HepG2 (cell line): ENCODE results near the gene FSTL1. TPM values are rescaled to one million over a fixed set of nuclear protein-coding genes. Genes with fewer than 3 reads are reported as not detected.

Source experiments
- ATAC-seq: fragments of 200-7000 bp; cut with Tn5 transposase; 3 replicates; pipeline ENCODE4 v1.9.1; 2020; ENCODE audit warnings: mild to moderate bottlenecking, moderate library complexity
- BruUV-seq: library from RNA; stranded (reverse); fragments of 400-500 nt; replicated peaks from 2 replicates; lab custom pipeline; 2021; lab: Mats Ljungman, UMichigan
- CTCF ChIA-PET: fragments of 300-600 bp; formaldehyde crosslinking; extraction: SDS; loops from one replicate; lab custom pipeline; 2021; ENCODE audit warnings: low total read pairs, inconsistent platforms, low intra/inter-chr PET ratio; lab: Yijun Ruan, JAX
- POLR2A ChIA-PET: fragments of 350-600 bp; sonication (Branson Sonifier 250); formaldehyde crosslinking; loops from one replicate; lab custom pipeline; 2020; ENCODE audit warnings: antibody characterized with exemption, inconsistent platforms; lab: Yijun Ruan, JAX
- DNase-seq: peaks from one replicate; pipeline ENCODE4 v3.0.0-alpha.2; 2015; ENCODE audit warnings: low spot score
- FAIRE-seq: peaks from 3 replicates; lab custom pipeline; 2011; peaks lifted over from hg19 to GRCh38; lab: Jason Lieb, UNC
- H2AFZ ChIP-seq: one replicate; pipeline ENCODE4 v1.6.1; 2011; ENCODE audit warnings: low read length, inconsistent platforms
- H3K27ac ChIP-seq: fragments of 300-600 bp; 3 replicates; pipeline ENCODE4 v1.8.0; 2011; ENCODE audit warnings: mixed run types, mild to moderate bottlenecking, mixed read lengths, low read length, inconsistent platforms; ENCODE audit not compliant: insufficient read depth; ENCODE audit errors: extremely low read length
- H3K27me3 ChIP-seq, 2 experiments: fragments of 200-600 bp in 1 of 2; 2 replicates in 1 of 2; 3 replicates in 1 of 2; pipeline versions ENCODE4 v1.6.0 to v1.8.0; 2011; ENCODE audit warnings: low read length in 2 of 2, mild to moderate bottlenecking in 2 of 2, moderate library complexity in 2 of 2, inconsistent platforms in 1 of 2; ENCODE audit not compliant: insufficient read depth in 2 of 2, control insufficient read depth in 1 of 2
- H3K36me3 ChIP-seq, 2 experiments: fragments of 200-600 bp in 1 of 2; replicated peaks in 1 of 2; 2 replicates in 1 of 2; 3 replicates in 1 of 2; pipeline versions ENCODE4 v1.5.1 to v1.8.0; 2011; ENCODE audit warnings: low read length in 2 of 2, inconsistent platforms in 1 of 2; ENCODE audit not compliant: insufficient read depth in 2 of 2, control insufficient read depth in 1 of 2
- H3K4me1 ChIP-seq: 2 replicates; pipeline ENCODE4 v1.5.1; 2012; ENCODE audit warnings: low read length, inconsistent platforms; ENCODE audit not compliant: insufficient read depth
- H3K4me2 ChIP-seq: 2 replicates; pipeline ENCODE4 v1.6.0; 2011; ENCODE audit warnings: low read depth, low read length, inconsistent platforms
- H3K4me3 ChIP-seq, 3 experiments: fragments of 200-600 bp in 1 of 3; sonication (generic), shearing (Covaris generic) in 1 of 3; replicated peaks in 1 of 3; 2 replicates each; pipeline ENCODE4 v1.5.1; 2011 to 2016; ENCODE audit warnings: low read length in 3 of 3, inconsistent platforms in 2 of 3, low read depth in 2 of 3, mild to moderate bottlenecking in 2 of 3, control low read depth in 1 of 3, mixed read lengths in 1 of 3; ENCODE audit not compliant: insufficient read depth in 1 of 3
- H3K79me2 ChIP-seq: one replicate; pipeline ENCODE4 v1.6.1; 2011; ENCODE audit warnings: low read length, inconsistent platforms; ENCODE audit not compliant: insufficient read depth
- H3K9ac ChIP-seq: 2 replicates; pipeline ENCODE4 v1.6.0; 2011; ENCODE audit warnings: mild to moderate bottlenecking, low read depth, low read length, inconsistent platforms; ENCODE audit not compliant: insufficient read depth
- H3K9me3 ChIP-seq: 2 replicates; pipeline ENCODE4 v1.5.1; 2012; ENCODE audit warnings: mild to moderate bottlenecking, low read length
- H4K20me1 ChIP-seq: 2 replicates; pipeline ENCODE4 v1.6.0; 2011; ENCODE audit warnings: inconsistent platforms, mild to moderate bottlenecking, low read length, moderate library complexity; ENCODE audit not compliant: insufficient read depth
- ATAD3A ChIP-seq: sonication (generic); formaldehyde crosslinking; IDR thresholded peaks from 2 replicates; pipeline ENCODE4 v1.4.0; 2020; ENCODE audit warnings: missing genetic modification reagents
- BHLHE40 ChIP-seq: IDR thresholded peaks from 2 replicates; pipeline ENCODE4 v1.6.1; 2011; ENCODE audit warnings: low read length, improper control_type of control experiment
- DBP ChIP-seq: sonication (generic); formaldehyde crosslinking; IDR thresholded peaks from 2 replicates; pipeline ENCODE4 v1.4.0; 2020; ENCODE audit warnings: missing genetic modification reagents; ENCODE audit errors: not compliant biosample characterization
- GTF2F1 ChIP-seq: fragments of 150-350 bp; IDR thresholded peaks from 2 replicates; pipeline ENCODE4 v1.6.1; 2014; ENCODE audit warnings: low read length
- JDP2 ChIP-seq: sonication (generic); formaldehyde crosslinking; IDR thresholded peaks from 2 replicates; pipeline ENCODE4 v1.8.1; 2022; ENCODE audit warnings: missing genetic modification reagents, borderline replicate concordance
- MTA1 ChIP-seq: sonication (generic); formaldehyde crosslinking; IDR thresholded peaks from 2 replicates; pipeline ENCODE4 v1.4.0; 2020; ENCODE audit warnings: missing genetic modification reagents, mild to moderate bottlenecking, borderline replicate concordance
- TRIM22 ChIP-seq: fragments of 450-650 bp; IDR thresholded peaks from 2 replicates; pipeline ENCODE4 v1.6.1; 2017
- ZNF10 ChIP-seq: sonication (generic); formaldehyde crosslinking; IDR thresholded peaks from 2 replicates; pipeline ENCODE4 v1.4.0; 2020; ENCODE audit warnings: mild to moderate bottlenecking, low read depth, missing genetic modification reagents, borderline replicate concordance
- ZNF546 ChIP-seq: sonication (generic); formaldehyde crosslinking; conservative IDR thresholded peaks from 2 replicates; pipeline ENCODE4 v1.8.1; 2023; ENCODE audit warnings: mild to moderate bottlenecking, missing genetic modification reagents
- WGBS: methylation state at CpG from one replicate; pipeline ENCODE4 v1.1.6; 2017; ENCODE audit warnings: low lambda C conversion rate; 5-methylcytosine and 5-hydroxymethylcytosine counted together
- in situ Hi-C: cut with HindIII; loops from 2 replicates; pipeline ENCODE4 v1.10.0; 2017; ENCODE audit warnings: low pct_unique_long_range_greater_than_20kb; ENCODE audit not compliant: extremely low pct_ligation_motif_present
- intact Hi-C: fragments of 100-400 bp; cut with micrococcal nuclease; formaldehyde crosslinking; loops from one replicate; pipeline ENCODE4 v1.10.0; 2022; ENCODE audit not compliant: unreplicated experiment
- polyA plus RNA-seq, 8 experiments: library from polyadenylated mRNA; depleted of rRNA in 3 of 8; stranded (reverse) in 7 of 8; unstranded in 1 of 8; fragments of >200 nt; fragmentation: Illumina TruSeq in 4 of 8; extraction: Trizol in 4 of 8; gene quantifications; 2 replicates each; pipeline versions ENCODE4 v1.2.1 to v1.2.3, GENCODE V29; 2011 to 2016; ENCODE audit warnings: low read depth in 4 of 8, missing spikeins in 1 of 8, mixed read lengths in 1 of 8; ENCODE audit not compliant: insufficient read depth in 1 of 8
- total RNA-seq, 5 experiments: library from RNA; depleted of rRNA; stranded (reverse); fragments of >200 nt; fragmentation: Illumina TruSeq; extraction: Trizol; gene quantifications; 2 replicates each; pipeline ENCODE4 v1.2.3, GENCODE V29; 2016; ENCODE audit warnings: low read depth in 1 of 5

FSTL1 gene
- total and polyA plus RNA-seq, 2 of the 13 experiments (the other 11 are each of a cell fraction or from before 2014, with no cell fraction given) = 0.07 to 0.29 TPM

- TF ChIP-seq BHLHE40 = no peak
- no peak for TF ChIP-seq JDP2 (CRISPR knock-in tag)
Measured at GRCh38 chr3:120393243-120393642, 57.5 kb downstream of the FSTL1 start (continued).

- H3K9ac ChIP-seq = no peak overlapping the region
- in situ Hi-C loops (no loop called here), intact Hi-C loops (no loop called here)
- WGBS = 3% methylated on average over 2 of the region's 2 CpGs
- H3K27me3 ChIP-seq = no peaks in the 10 kb centered on the region; a peak in 1 of 5 replicates
- CTCF ChIA-PET = no interaction called here
- H3K79me2 ChIP-seq = no peaks in the 10 kb centered on the region
- no peaks in the 10 kb centered on the region for H4K20me1 ChIP-seq
- ATAC-seq (no peak), FAIRE-seq (no peak), DNase-seq (no peak)
- BruUV-seq = no TSS peak
- H3K4me1 ChIP-seq = no peaks in the 10 kb centered on the region
- H3K4me3 ChIP-seq = no peak overlapping the region
- no peaks in the 10 kb centered on the region for H3K36me3 ChIP-seq
- no peaks in the 10 kb centered on the region for H3K9me3 ChIP-seq
- no peak for TF ChIP-seq DBP (CRISPR knock-in tag)
- TF ChIP-seq ZNF10 (CRISPR knock-in tag) = no peak
- TF ChIP-seq ATAD3A = no peak
- no peak for TF ChIP-seq TRIM22
- TF ChIP-seq ZNF546 (CRISPR knock-in tag) = no peak
- TF ChIP-seq MTA1 (CRISPR knock-in tag) = no peak
- no peak for TF ChIP-seq GTF2F1
- no peak overlapping the region for H3K4me2 ChIP-seq
- POLR2A ChIA-PET = no interaction called here
- no peak overlapping the region for H3K27ac ChIP-seq
- no peak overlapping the region for H2AFZ ChIP-seq
Measured at GRCh38 chr3:120382941-120383447, 67.8 kb downstream of the FSTL1 start.
